ENCODE measurements around the gene SCAMP3.
"Not testable (repeated sequence)": the region's sequence is repeated elsewhere in the genome, so short reads cannot be mapped to it uniquely, and the experiment has no call there.

The SCAMP3 gene

DNA sequence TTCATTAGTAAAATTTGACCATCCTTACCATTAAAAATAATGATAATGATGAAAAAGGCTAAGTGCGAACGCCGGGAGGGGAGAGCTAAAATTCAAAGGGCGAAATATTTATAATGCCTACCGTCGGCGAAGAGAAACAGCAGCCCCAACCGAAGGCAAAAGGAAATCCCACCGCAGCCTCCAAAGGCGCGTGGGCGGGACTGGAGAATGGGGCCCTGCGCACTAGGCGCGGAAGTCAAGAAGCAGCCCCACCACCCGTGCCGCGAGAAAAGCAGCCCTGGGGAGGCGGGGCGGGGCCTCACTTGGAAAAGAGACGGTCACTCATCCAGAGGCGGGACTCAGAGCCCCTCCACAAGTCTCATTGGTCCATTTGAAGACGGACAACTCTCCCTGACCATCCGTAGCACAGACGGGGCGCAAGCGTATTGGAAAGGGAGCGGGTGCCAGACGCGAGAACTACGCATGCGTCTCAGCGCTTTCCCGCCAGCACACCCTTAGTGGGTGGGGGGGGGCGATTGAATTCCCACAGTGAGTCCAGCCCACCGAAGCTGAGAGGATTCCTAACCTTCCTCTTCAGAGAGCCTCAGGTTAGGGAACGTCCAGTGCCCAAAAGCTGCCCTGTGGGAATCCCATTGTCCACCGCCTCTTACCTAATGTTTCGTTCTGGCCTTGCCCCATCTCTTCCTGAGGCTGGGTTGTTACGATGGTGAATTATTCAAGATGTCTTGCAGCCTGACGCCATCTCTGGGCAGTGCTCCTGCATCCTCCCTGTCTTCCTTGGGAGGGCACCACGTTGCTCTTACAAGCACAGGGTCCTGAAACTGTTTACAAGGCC, 34.7 kb downstream of the SCAMP3 start:
- DNase-seq (ENCODE audit: low read depth) = peak; percentile 100

- DNase-seq (ENCODE audit: low read depth) = peak; percentile 45
Measured at GRCh38 chr1:155226910-155227260, 35.3 kb downstream of the SCAMP3 start.

DNA sequence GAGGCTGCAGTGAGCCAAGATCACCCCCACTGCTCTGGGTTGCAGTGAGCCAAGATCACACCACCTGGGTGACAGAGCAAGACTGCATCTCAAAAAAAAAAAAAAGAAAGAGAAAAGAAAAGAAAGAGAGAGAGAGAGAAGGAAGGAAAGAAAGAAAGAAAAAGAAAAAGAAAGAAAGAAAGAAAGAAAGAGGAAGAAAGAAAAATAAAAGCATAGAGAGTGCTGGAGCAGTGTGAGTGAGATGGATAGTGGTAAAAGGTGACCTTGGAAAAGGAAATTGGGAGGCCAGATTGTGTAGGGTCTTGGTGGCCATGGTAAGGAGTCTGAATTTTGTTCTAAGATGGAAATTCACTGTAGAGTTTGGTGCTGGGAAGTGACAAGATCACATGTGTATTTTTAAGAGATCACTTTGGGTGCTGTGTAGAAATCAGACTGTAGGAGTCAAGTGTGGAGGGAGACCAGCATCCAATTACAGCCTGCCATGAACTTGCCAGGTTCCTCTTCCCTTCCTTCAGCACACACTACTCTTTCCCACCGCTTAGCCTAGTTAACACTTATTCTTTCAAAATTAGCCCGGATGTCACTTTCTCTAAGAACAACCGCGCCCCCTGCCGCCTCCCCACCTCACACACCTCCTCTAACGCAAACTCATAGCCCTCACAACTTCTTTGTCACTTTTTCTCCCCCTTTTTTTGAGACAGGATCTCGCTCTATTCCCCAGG, 35.8 kb downstream of the SCAMP3 start:
- peak; percentile 87 for DNase-seq (ENCODE audit: low read depth)

DNA sequence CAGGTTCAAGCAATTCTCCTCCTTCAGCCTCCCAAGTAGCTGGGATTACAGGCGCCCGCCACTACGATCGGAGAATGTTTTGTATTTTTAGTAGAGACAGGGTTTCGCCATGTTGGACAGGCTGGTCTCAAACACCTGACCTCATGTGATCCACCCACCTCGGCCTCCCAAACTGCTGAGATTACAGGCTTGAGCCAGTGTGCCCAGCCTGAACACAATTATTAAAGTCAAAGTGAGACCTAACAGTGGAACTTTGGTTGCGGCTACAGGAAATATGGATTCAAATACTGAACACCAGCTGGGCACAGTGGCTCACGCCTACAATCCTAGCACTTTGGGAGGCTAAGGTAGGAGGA, 36.8 kb downstream of the SCAMP3 start:
- not testable (repeated sequence) for DNase-seq (ENCODE audit: low read depth)

DNA sequence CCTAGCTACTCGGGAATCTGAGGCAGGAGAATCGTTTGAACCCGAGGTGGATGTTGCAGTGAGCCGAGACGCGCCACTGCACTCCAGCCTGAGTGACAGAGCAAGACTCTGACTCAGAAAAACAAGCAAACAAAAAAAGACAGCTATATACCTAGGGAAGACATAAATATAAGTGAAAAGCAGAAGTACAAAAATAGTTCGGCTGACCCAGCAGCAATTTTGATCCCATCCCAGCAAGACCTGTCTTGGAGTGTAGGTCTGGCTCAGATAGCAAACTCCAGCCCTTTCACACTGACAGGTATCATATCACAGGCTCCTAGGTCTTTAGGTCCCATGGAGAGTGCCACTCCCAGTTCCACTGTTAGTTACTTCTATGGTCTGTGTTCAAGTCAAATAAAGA, 39.1 kb downstream of the SCAMP3 start:
- DNase-seq (ENCODE audit: low read depth) = no peak

- DNase-seq (ENCODE audit: low read depth) = not testable (repeated sequence)
Measured at GRCh38 chr1:155220211-155220965, 41.8 kb downstream of the SCAMP3 start.

- no peak for DNase-seq (ENCODE audit: low read depth)
Measured at GRCh38 chr1:155219592-155220031, 42.5 kb downstream of the SCAMP3 start.

DNA sequence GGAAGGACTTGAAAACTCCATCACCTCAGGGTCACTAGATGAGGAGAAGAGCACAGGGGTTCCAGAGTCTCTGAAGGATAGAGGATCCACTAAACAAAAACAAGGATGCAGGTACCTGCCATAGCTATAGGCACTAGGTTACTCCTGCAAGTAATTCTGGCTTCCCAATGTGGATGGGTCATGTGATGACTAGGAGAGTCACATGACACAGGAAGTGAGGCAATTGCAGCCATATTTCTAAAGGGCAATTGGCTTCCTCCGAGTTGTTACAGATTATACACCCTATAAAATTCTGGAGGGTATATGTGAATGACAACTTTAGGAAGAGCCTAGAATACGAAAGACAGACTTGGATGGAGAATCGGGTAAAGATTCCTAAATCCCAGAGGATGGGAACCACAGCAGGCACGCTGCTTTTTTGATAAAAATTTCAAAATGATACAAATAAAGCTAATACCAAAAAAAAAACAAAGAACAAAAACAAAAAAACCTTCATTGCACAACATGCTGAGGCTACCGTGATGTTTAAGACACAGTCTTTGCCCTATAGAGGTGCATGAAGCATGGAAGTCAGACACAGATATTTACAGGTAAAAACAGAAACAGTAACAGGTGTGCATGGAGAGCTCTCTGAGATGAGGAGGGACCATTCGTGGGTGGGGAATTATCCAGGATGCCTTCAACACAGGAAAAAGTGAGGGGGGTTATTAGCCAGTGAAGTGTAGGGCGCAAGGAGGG, 43.1 kb downstream of the SCAMP3 start:
- DNase-seq (ENCODE audit: low read depth) = no peak

DNA sequence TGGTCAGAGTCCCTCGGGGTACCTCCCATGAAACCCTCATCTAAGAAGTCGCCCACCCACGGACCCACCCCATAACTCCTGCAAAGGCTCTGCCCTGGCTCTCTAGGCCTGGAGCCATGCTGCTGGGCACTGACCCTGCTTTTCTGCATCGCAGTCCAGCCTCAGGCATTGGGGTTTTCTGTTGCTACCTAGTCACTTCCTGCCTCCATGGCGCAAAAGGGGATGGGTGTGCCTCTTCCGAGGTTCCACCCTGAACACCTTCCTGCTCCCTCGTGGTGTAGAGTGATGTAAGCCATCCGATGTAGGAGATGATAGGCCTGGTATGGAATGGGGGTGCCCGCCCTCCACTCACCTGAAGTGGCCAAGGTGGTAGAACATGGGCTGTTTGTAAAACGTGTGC, 47.5 kb downstream of the SCAMP3 start:
- not testable (repeated sequence) for DNase-seq (ENCODE audit: low read depth)

- not testable (repeated sequence) for DNase-seq (ENCODE audit: low read depth)
Measured at GRCh38 chr1:155212051-155212440, 50.1 kb downstream of the SCAMP3 start.

GRCh38 chr1:155211381-155212050, 50.6 kb downstream of the SCAMP3 start:
- DNase-seq (ENCODE audit: low read depth) = not testable (repeated sequence)

- DNase-seq (ENCODE audit: low read depth) = no peak
Measured at GRCh38 chr1:155210314-155211104, 51.7 kb downstream of the SCAMP3 start.

- no peak for DNase-seq (ENCODE audit: low read depth)
Measured at GRCh38 chr1:155209312-155209721, 52.8 kb downstream of the SCAMP3 start.

DNA sequence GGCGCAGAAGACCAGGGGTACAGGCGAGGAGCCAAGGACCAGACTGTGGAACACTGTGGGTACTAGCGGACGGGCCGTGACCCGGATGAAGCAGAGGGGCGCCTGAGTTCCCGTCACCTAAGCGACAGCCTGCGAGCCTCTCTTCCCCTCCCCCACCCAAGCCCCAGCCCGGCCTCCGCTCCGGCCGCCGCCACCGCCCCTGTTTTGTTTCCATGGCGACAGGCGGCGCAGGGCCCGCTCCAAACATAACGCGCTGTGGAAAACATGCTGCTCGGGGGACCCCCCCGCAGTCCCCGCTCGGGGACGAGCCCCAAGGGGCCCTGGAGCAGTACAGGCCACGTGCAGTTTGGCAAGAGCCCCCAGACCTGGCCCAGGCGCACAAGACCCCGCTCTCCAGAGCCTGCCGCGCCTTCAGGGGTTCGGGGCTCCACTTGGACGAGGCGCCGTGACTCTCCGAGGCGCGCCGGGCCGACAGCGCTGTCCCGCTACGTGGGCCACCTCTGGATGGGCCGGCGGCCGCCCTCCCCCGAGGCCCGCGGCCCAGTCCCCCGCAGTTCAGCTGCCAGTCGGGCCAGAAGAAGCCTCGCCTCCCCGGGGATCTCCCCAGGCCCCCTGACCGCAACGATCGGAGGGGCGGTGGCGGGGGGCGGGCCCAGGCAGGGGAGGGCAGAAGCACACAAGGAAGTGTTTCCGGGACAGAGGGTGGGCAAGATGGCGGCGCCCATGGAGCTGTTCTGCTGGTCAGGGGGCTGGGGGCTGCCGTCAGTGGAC, 53.4 kb downstream of the SCAMP3 start, which contains the start of gene MTX1:
Gene MTX1, plus strand, starts transcription at position 155 of the 771 bp plus-strand sequence. Its CDS starts 110 bp downstream, at position 265.
- DNase-seq (ENCODE audit: low read depth) = peak; percentile 87

DNA sequence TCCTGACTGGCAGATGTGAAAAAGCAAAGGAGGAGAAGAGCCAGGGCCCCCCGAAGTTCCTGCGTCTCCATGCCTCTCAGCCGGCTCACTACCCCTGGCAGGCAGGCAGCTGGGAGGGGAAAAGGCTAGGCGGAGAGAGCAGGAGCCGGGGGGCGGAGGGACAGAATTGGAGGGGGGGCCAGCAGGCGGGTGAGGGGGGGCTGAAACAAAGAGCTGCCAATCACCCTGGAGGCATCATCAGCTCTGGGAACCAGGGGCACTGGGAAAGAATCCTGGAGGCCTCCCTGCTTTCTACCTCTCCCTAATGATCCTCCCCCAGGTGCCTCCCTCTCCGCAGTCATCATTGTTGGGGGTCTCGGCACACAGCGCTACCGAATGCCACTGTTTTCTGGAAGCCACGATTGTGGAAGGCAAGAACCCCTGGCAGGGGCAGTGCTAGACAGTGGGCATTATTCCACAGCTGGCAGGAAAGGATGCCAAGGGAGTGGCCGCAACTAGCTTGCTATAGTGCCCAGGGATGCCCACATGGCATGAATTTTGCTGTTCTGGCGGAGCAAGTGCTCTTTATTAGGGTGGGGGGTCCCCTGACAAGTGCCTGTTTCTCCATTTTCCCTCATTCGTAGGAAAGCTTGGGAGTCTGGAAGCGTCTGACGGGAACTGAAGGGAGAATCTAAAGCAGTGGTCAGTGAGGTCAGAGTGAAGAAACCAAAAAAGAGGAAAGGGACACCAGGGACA, 54.2 kb downstream of the SCAMP3 start, which contains the start of gene THBS3:
Gene THBS3, minus strand, starts transcription at position 92 of the 735 bp plus-strand sequence. Its CDS starts 21 bp downstream, at position 71.
- DNase-seq (ENCODE audit: low read depth) = no peak

DNA sequence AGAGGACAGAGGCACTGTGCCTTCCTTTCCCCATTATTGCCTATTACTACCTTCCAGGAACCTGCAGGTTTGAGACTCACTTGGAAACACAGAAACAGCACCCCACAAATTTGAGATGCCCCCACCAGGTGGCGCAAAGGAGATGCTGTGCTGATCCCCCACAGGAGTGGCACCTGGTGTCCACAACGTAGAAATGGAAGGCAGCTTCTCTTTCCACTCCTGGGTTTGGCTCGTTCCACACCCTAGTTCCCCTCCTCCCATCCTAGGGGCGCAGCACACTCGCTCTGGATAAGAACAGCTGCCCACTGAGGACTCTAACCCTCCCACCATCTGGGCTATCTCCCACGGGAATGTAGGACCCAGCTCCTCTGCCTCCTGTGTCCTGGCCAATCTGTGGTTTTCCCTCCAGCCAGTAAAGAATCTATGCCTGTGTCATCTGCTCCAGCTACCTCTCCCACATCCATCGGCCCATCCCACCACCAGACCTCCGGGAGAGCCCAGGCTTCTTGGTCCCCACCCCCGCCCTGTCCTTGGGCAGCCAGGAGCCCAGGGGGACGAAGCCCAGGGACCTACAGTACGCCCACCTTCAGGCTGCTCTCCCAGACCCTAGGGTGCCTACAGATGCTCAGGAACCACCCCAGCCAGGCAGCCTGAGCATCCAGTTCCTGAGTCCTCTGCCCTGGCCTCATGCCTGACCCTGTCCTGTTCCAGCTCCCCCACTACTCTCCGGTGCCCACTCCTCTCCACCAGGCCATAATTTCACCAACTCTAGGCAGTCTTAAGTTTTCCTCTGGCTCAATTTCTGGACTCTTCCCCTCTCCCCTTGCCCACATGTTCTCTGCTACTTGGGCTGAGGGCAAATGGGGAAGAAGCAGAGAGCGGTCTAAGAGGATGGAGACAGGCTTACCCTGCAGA, 55.0 kb downstream of the SCAMP3 start:
- DNase-seq (ENCODE audit: low read depth) = peak; percentile 81

All from activated T-helper 9 cell treated with anti-CD3 and anti-CD28 coated beads, Interleukin-2, amount 50 U/mL, for 16 hours (primary cell).